GM18870 (cell line): ENCODE results near the gene ZSWIM3.

Experiments
- ATAC-seq: cut with Tn5 transposase; IDR thresholded peaks from one replicate; pipeline ENCODE4 v1.9.1; 2021; ENCODE audit warnings: moderate library complexity; ENCODE audit not compliant: unreplicated experiment

The ZSWIM3 gene

GRCh38 chr20:45927071-45927878 is 69.9 kb downstream of the ZSWIM3 start:
- no peak for ATAC-seq
